Gastroesophageal sphincter (tissue), 4 donors: Measurements from ENCODE around the gene CPN2. TPM values are rescaled to one million over a fixed set of nuclear protein-coding genes. Genes with fewer than 3 reads are reported as not detected.

ENCODE experiments used
- ATAC-seq: fragments of 150-250 bp; one replicate; pipeline ENCODE4 v1.9.1; 2016; ENCODE audit warnings: mild to moderate bottlenecking, moderate library complexity
- H3K27ac ChIP-seq, 4 donors: fragments of 200-600 bp; sonication (generic) in 3 of 4; 1 replicate in 3 of 4; 2 replicates in 1 of 4; pipeline ENCODE4 v1.5.1; 2016 to 2019
- H3K27me3 ChIP-seq: fragments of 200-600 bp; sonication (generic); one replicate; pipeline ENCODE4 v1.5.1; 2019
- H3K36me3 ChIP-seq, 2 donors: fragments of 200-600 bp; sonication (generic); one replicate each; pipeline ENCODE4 v1.5.1; 2019; ENCODE audit warnings: control low read depth in 1 of 2
- H3K4me1 ChIP-seq, 3 donors: fragments of 200-600 bp; sonication (generic); 1 replicate in 2 of 3; 2 replicates in 1 of 3; pipeline ENCODE4 v1.5.1; 2016 to 2019; ENCODE audit warnings: control low read depth in 2 of 3
- H3K4me3 ChIP-seq, 2 donors: fragments of 200-600 bp; sonication (generic); one replicate each; pipeline ENCODE4 v1.5.1; 2019; ENCODE audit warnings: mild to moderate bottlenecking in 1 of 2, moderate library complexity in 1 of 2
- H3K9me3 ChIP-seq, 3 donors: fragments of 200-600 bp; sonication (generic); one replicate each; pipeline ENCODE4 v1.5.1; 2017 to 2019; ENCODE audit warnings: control low read depth in 2 of 3
- EP300 ChIP-seq: sonication (generic); formaldehyde crosslinking; IDR thresholded peaks from one replicate; pipeline ENCODE4 v1.6.1; 2017; ENCODE audit warnings: antibody characterized with exemption, mild to moderate bottlenecking
- POLR2A ChIP-seq, 2 donors: fragments of 450-650 bp; IDR thresholded peaks; one replicate each; pipeline ENCODE4 v1.6.1; 2017; ENCODE audit warnings: antibody characterized with exemption in 2 of 2, mild to moderate bottlenecking in 2 of 2, moderate library complexity in 1 of 2
- POLR2AphosphoS5 ChIP-seq: sonication (generic); formaldehyde crosslinking; IDR thresholded peaks from one replicate; pipeline ENCODE4 v1.6.1; 2017; ENCODE audit warnings: antibody characterized with exemption
- WGBS, 2 donors: methylation state at CpG; one replicate each; pipeline ENCODE4 v1.1.5; 2018; ENCODE audit warnings: low coverage in 1 of 2; 5-methylcytosine and 5-hydroxymethylcytosine counted together
- total RNA-seq, 4 donors: library from RNA; depleted of rRNA; stranded (reverse); fragments of >200 nt; gene quantifications; one replicate each; pipeline ENCODE4 v1.1.0, GENCODE V29; 2016
- TF ChIP-seq, protein P1 (sequence below), 4 experiments: fragments of 200-600 bp in 2 of 4; fragments of 450-650 bp in 2 of 4; sonication (generic) in 1 of 4; IDR thresholded peaks; one replicate each; pipeline ENCODE4 v1.5.1; 2017 to 2019; ENCODE audit warnings: antibody characterized with exemption in 4 of 4, mild to moderate bottlenecking in 2 of 4, moderate library complexity in 2 of 4

Gene CPN2
- total RNA-seq, 4 donors from 2014 or later = not detected

DNA sequence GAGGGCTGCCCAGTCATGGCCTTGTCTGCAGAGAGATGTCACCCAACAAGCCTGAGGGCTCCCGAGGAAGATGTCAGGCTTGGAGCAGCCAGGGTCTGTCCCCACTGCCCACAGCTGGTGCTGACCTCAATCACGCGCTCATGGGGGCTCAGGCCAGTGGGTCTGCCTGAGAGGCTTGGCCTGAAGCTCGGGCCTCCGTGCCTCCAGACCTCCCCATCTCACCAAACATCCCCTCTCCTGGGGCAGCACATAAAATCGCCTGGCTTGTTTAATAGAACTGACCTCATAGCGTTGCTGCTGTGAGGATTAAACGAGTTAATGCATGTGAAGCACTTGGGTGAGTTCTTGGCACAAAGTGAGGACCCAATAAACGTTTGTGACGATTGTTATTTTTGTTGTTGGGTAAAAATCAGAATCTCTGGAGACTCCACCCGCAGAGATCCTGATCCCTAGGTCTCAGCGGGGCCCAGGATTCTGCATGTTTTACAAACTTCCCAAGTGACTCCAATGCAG, 14.9 kb upstream of the CPN2 start:
- no peaks in the 10 kb centered on the region for H3K9me3 ChIP-seq
- H3K4me3 ChIP-seq = no peak overlapping the region
- H3K27me3 ChIP-seq = peaks cover 29% of the 10 kb centered on the region
- no peaks in the 10 kb centered on the region for H3K36me3 ChIP-seq
- no peak for TF ChIP-seq EP300
- TF ChIP-seq, protein P1, sequence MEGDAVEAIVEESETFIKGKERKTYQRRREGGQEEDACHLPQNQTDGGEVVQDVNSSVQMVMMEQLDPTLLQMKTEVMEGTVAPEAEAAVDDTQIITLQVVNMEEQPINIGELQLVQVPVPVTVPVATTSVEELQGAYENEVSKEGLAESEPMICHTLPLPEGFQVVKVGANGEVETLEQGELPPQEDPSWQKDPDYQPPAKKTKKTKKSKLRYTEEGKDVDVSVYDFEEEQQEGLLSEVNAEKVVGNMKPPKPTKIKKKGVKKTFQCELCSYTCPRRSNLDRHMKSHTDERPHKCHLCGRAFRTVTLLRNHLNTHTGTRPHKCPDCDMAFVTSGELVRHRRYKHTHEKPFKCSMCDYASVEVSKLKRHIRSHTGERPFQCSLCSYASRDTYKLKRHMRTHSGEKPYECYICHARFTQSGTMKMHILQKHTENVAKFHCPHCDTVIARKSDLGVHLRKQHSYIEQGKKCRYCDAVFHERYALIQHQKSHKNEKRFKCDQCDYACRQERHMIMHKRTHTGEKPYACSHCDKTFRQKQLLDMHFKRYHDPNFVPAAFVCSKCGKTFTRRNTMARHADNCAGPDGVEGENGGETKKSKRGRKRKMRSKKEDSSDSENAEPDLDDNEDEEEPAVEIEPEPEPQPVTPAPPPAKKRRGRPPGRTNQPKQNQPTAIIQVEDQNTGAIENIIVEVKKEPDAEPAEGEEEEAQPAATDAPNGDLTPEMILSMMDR (IDR thresholded peaks at IDR 0.05) = no peak
- TF ChIP-seq POLR2AphosphoS5 = no peak
- no peak for TF ChIP-seq POLR2A (IDR thresholded peaks at IDR 0.05)
- peaks cover 0 to 25% (median 6%) of the 10 kb centered on the region in 3 donors for H3K4me1 ChIP-seq
- H3K27ac ChIP-seq = no peak overlapping the region
- no peak for ATAC-seq
- WGBS, 2 donors = 86 to 100% methylated on average over 3 to 7 of the region's 12 CpGs

DNA sequence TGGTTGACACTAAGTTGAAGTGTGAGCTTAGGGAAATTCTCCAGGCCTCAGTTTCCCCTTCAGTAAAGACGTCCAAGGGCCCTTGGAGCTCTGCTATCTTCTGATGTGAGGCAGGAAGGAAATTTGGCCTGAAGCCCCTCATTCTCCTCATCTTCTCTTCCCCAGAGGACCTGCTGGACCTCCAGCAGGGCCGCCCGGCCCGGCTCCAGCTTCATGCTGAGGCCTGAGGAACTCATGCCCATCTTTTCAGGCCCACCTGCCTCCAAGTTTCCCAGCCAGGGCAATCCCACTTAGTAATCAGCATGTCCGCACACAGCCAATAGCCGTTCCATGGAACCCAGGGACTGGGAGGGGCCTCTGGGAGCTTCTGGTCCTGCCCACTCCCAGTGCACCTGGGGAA, 14.4 kb upstream of the CPN2 start:
- no peak for ATAC-seq
- no CpG with 5 or more reads among the region's 6 CpGs for WGBS, 2 donors

DNA sequence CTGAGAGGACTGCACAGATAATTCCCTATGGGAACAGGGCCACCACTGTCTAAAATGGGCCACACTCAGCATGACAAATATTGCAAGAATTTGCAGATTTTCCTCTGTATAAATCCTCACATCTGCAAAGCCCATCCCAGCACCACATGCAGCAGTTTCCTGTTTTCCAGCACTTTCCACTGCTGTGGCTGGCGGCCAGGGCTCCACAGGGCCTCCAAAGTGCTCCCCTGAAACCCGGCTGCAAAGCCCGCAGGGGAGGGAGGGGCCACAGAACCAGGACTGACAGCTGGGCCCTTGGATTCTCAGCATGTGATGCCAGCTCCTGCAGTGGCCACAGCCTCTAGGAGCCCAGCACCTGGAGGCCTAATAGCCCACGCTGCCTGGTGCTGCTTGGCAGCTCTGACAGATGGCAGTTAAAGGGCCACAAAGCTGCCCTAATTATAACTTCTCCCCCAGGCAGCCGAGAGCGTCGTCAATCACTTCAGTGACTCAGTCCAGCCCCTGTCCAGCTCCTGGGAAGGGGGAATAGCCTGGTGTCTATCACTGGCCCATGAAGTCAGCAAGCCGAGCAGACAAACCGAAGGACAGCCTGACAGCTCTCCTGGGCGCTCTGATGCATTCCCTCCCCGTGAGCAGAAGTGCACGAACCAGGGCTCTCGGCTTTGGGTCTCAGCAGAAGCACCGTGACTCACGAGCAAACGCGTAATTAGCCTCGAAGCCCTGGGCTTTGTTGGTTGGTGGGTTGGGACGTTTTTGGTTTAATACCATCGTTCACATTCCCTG, 13.7 kb upstream of the CPN2 start:
- no peaks in the 10 kb centered on the region for H3K9me3 ChIP-seq
- no peak overlapping the region for H3K27ac ChIP-seq
- peaks cover 0 to 24% (median 6%) of the 10 kb centered on the region in 3 donors for H3K4me1 ChIP-seq
- TF ChIP-seq POLR2A (IDR thresholded peaks at IDR 0.05) = no peak
- TF ChIP-seq, protein P1 (IDR thresholded peaks at IDR 0.05) = no peak
- TF ChIP-seq POLR2AphosphoS5 = no peak
- TF ChIP-seq EP300 = no peak
- peak; percentile 22 for ATAC-seq
- H3K36me3 ChIP-seq = no peaks in the 10 kb centered on the region
- 20% methylated on average over 1 of the region's 20 CpGs; no CpG with 5 or more reads in 1 of the 2 donors for WGBS, 2 donors
- H3K4me3 ChIP-seq = no peak overlapping the region
- peaks cover 22% of the 10 kb centered on the region for H3K27me3 ChIP-seq

More for the DNA sequence above, 14.4 kb upstream of the CPN2 start:
- no peak overlapping the region for H3K4me3 ChIP-seq
- H3K27ac ChIP-seq = no peak overlapping the region
- no peaks in the 10 kb centered on the region for H3K9me3 ChIP-seq
- TF ChIP-seq, protein P1 (IDR thresholded peaks at IDR 0.05) = no peak
- TF ChIP-seq POLR2A (IDR thresholded peaks at IDR 0.05) = no peak
- peaks cover 0 to 25% (median 6%) of the 10 kb centered on the region in 3 donors for H3K4me1 ChIP-seq
- no peaks in the 10 kb centered on the region for H3K36me3 ChIP-seq
- H3K27me3 ChIP-seq = peaks cover 25% of the 10 kb centered on the region

DNA sequence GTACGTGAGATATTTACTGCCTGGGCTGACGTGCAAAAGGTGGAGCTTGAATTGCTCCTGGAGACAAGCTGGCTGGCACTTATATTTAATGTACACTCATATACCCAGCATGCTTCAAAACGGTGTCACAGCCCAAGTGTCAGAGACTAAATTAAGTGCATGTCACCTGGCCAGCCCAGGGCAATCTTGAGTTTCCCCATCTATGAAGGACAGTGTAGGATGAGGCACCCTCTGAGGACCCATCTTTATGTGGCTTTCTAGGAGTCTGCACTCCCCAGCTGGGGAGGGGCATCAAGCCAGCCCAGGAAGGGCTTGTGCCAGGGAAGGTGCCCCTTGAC, 13.2 kb upstream of the CPN2 start:
- H3K27ac ChIP-seq = no peak overlapping the region
- peaks cover 0 to 18% (median 6%) of the 10 kb centered on the region in 3 donors for H3K4me1 ChIP-seq
- H3K27me3 ChIP-seq = peaks cover 22% of the 10 kb centered on the region
- no peak for ATAC-seq
- TF ChIP-seq POLR2A (IDR thresholded peaks at IDR 0.05) = no peak
- no peak for TF ChIP-seq EP300
- TF ChIP-seq POLR2AphosphoS5 = no peak
- TF ChIP-seq, protein P1 (IDR thresholded peaks at IDR 0.05) = no peak
- no peak overlapping the region for H3K4me3 ChIP-seq
- WGBS, 2 donors = 100% methylated on average over 1 to 2 of the region's 3 CpGs
- no peaks in the 10 kb centered on the region for H3K36me3 ChIP-seq
- H3K9me3 ChIP-seq = no peaks in the 10 kb centered on the region

DNA sequence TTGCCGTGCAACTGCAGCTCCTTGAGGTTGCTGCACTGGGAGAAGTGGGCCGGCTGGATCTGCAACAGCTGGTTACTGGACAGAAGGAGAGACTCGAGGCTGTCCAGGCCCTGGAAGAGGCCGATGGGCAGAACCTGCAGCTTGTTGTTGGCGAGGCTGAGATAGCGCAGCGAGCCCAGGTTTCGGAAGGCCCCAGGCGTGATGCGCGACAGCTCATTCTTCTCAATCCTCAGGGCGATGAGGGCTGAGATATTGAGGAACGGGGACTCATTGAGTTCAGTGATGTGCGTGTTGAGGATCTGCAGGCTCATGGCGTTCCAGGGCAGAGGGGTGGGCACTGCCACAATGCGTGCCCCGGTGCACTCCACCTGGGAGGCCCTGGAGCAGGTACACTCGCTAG, 9.4 kb upstream of the CPN2 start:
- Histone ChIP-seq H3K27me3 (peaks cover 17% of the 10 kb centered on the region), H3K27ac (no peak overlapping the region), H3K4me3 (no peak overlapping the region), H3K9me3 (no peaks in the 10 kb centered on the region), H3K36me3 (no peaks in the 10 kb centered on the region), H3K4me1 (peaks cover 0 to 14% (median 6%) of the 10 kb centered on the region in 3 donors)
- TF ChIP-seq POLR2A (IDR thresholded peaks at IDR 0.05) = no peak
- no peak for TF ChIP-seq EP300
- TF ChIP-seq POLR2AphosphoS5 = no peak
- TF ChIP-seq, protein P1 (IDR thresholded peaks at IDR 0.05) = no peak
- 67 to 91% methylated on average over 3 to 6 of the region's 18 CpGs for WGBS, 2 donors
- no peak for ATAC-seq
